HG03039 (cell line): ENCODE measurements around the gene TOX2.

Experiments used
- ATAC-seq: cut with Tn5 transposase; IDR thresholded peaks from one replicate; pipeline ENCODE4 v1.9.1; 2021; ENCODE audit warnings: mild to moderate bottlenecking, moderate library complexity; ENCODE audit not compliant: unreplicated experiment

The TOX2 gene

GRCh38 chr20:44016525-44016924 lies 101.9 kb downstream of the TOX2 start:
- ATAC-seq = no peak

GRCh38 chr20:44017211-44017610 lies 102.6 kb downstream of the TOX2 start:
- ATAC-seq = no peak

- no peak for ATAC-seq
Measured at GRCh38 chr20:44017905-44018258, 103.2 kb downstream of the TOX2 start.

GRCh38 chr20:44018259-44018941 lies 103.7 kb downstream of the TOX2 start:
- no peak for ATAC-seq

- ATAC-seq = no peak
Measured at GRCh38 chr20:44018942-44019637, 104.4 kb downstream of the TOX2 start.

GRCh38 chr20:44019638-44020335 lies 105.1 kb downstream of the TOX2 start:
- no peak for ATAC-seq

GRCh38 chr20:44020406-44021148 lies 105.9 kb downstream of the TOX2 start:
- ATAC-seq = no peak

- ATAC-seq = no peak
Measured at GRCh38 chr20:44021186-44021585, 106.5 kb downstream of the TOX2 start.

GRCh38 chr20:44021900-44022299 lies 107.2 kb downstream of the TOX2 start:
- no peak for ATAC-seq

GRCh38 chr20:44022464-44022863 lies 107.8 kb downstream of the TOX2 start:
- no peak for ATAC-seq

GRCh38 chr20:44023515-44024371 lies 109.1 kb downstream of the TOX2 start:
- ATAC-seq = no peak

GRCh38 chr20:44024820-44025580 lies 110.3 kb downstream of the TOX2 start:
- ATAC-seq = no peak

- no peak for ATAC-seq
Measured at GRCh38 chr20:44025756-44026155, 111.1 kb downstream of the TOX2 start.

- ATAC-seq = no peak
Measured at GRCh38 chr20:44026647-44027342, 112.1 kb downstream of the TOX2 start.

GRCh38 chr20:44027343-44028002 lies 112.8 kb downstream of the TOX2 start:
- ATAC-seq = no peak

- ATAC-seq = no peak
Measured at GRCh38 chr20:44028003-44028730, 113.5 kb downstream of the TOX2 start.

- no peak for ATAC-seq
Measured at GRCh38 chr20:44028868-44029847, 114.5 kb downstream of the TOX2 start.
